Kidney glomerular epithelial cell (primary cell): ENCODE results near the gene CDK18.
A peak's percentile ranks its signal among the peaks of the same experiment; 100 is the strongest.
"Not testable (repeated sequence)": the region's sequence is repeated elsewhere in the genome, so short reads cannot be mapped to it uniquely, and the experiment has no call there.

Experiments
- DNase-seq: peaks from one replicate; lab custom pipeline; 2025; lab: John Stamatoyannopoulos, UW

Gene CDK18

GRCh38 chr1:205504311-205505075 lies at the start of gene CDK18:
CDK18 (plus strand) TSS chr1:205504669; CDS start chr1:205523168, 18,499 bp downstream.
- peak; percentile 80 for DNase-seq

GRCh38 chr1:205454903-205455335 lies 49.5 kb upstream of the CDK18 start:
- no peak for DNase-seq

DNA sequence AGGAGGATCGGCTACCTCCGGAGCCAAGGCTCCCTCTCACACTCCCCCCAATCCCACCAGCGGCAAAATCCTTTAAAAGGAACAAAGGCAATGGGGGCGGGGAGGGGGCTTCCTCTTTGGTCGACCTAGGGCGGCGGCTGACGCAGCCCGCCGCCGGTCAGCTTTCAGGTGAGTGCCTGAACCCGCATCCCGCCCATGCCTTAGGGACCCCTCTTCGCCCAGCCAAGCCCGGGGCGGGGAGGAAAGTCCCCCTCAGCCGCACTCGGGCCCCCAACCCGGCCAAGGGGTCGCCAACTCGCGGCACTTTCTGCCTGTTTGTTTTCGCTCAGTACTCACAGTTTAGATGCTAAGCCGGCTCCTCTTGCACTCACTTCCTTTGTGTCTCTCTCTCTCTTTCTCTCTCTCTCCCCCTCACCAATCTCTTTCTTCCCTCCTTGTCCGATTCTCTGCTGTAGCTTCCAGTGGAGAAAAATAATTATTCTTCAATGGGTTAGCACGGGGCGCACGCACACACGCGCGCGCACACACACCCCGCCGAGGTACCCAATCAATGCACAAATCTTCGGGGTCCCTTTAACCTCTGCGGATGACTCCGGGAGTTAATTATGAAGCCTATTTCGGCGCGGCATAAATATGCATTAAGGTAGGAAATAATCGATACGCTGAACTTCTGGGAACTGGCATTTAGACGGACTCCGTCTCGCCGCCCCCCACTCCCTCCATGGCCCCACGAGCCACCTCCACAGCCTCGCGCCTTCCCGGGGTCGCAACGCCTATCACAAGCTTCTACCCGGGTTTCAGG lies 48.7 kb upstream of the CDK18 start, which contains the start of gene BLACAT1:
TSS of gene BLACAT1 (minus strand) at position 465 of the 802 bp plus-strand sequence.
- DNase-seq = no peak

DNA sequence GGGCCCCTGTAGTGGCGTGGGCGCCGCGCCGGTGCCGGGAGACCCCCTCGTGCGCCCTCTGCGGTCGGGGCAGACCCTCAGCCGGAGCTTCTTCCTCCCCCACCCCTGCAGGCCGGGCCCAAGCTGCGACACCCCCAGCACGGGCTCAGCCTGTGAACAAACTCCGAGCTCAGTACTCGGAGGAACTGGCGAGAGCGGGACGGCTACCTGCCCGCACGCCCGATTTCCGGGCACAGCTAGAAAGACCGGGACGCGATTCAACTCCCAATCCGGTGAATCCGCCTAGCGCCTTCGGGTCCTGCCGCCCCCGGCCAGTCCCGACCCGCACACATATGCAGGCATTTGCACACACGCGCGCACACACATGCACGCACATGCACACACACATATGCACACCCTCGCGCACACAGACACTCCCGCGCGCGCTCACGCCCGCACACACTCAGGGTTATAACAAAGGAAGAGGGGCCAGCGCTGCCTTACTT lies 48.0 kb upstream of the CDK18 start:
- no peak for DNase-seq

DNA sequence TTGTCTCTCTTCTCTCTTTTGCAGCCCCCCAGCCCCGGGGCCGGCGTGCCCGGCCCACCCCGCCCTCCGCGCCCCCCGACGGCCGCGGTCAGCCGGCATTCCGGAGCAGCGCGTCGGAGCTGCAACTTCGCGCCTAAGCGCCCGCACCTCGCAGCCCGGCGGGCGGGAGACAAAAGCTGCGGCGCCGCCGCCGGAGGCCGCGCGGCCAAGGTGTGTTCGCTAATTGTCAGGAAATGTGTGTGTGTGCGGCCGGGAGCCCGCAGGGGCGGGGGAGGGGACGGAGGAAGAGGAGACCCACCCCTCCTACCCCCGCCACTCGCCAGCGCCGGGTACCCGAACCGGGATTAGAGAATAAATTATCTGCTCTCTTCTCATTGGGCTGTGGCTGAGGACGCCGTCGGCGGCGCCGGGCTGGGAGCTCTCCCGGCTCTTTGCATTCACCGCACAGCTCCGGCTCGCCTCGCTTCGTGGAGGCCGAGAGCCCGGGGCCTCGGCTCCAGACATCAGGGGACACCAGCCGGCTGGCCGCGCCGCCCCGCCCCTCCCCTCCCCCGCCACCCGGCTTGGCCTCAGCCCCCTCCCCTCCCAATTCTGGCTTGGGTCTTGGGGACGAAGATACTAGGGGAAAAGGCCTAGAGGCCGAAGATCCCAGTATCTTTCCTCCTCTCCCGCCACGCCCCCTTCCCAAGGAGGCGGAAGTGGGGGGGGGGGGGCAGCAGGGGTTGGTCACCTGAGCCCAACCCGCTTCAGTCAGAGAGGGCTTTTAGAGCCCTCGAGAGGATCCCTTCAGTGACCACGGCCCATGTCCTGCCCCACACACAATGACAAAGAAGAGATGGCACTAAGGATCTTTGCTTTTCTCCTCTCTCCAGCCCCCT lies 47.4 kb upstream of the CDK18 start:
- DNase-seq = no peak

- peak; percentile 34 for DNase-seq
Measured at GRCh38 chr1:205458777-205459566, 45.5 kb upstream of the CDK18 start.

DNA sequence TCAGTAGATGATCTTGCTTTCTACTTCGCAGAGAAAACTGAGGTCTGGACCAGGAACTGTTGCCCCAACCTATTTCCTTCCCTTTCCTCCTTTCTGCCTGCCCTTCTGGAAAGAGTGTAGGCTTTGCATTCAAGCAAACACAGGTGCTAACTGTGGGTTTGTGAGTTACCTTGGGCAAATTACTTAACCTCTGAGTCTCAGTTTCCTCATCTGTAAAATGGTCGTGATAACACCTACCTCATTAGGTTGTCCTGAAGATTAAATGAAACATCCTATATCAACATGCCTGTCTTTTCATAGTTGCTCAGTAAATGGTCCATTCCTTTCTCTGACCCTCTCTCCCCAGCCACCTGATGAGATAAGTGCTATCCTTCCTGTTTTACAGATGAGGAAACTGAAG lies 39.1 kb upstream of the CDK18 start:
- DNase-seq = no peak

- no peak for DNase-seq
Measured at GRCh38 chr1:205466595-205467220, 37.8 kb upstream of the CDK18 start.

GRCh38 chr1:205470131-205470530 lies 34.3 kb upstream of the CDK18 start:
- DNase-seq = no peak

DNA sequence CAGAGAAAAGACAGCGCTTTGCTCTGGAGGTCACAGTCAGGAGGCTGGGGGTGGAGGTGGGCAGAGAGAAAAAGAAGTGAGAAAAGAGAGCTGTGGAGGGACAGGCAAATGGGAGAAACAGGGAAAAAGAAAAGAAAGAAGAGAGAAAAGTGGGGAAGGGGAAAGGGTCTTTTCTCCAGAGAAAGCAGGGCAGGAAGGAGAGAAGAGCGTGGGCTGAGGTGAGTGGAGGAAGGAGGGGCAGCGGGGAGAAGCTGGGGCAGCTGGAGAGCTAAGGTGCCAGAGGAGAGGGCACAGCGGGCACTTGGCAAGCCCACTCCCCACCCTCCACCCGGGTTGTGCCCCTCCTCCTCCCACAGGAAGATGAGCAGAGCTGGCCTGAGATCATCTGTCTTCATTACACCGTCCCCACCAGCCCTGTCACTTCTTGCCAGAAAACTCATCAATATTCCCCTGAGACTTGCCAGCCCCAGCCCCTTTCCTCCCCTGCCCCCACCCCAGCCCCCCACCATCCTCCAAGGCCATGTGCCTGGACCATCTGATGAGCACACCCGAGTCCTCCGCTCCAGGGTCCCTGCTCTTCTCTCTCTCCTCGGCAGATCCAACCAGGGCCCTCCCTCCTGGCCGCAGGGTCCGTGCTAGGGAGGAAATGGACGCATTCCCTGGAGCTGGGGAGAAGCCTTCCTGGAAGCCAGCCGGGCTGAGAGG lies 31.6 kb upstream of the CDK18 start:
- DNase-seq = no peak

DNA sequence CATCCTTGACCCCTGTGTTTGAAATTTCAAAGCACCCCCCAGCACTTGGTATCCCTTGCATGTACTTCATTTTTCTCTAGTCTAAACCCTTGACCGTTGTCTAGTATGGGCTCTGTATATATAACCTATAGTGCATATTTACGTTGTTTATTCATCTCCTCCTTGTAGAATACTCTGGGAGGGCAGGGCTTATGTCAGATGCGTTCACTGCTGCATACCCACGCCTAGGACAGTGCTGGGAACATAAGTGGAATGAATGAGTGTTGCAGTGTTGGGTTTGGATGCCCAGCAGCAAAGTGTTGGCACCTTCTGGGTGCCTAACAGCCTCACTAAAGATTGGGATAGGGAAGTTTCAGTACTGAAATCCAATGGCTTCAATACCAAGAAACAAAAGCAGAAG lies 31.0 kb upstream of the CDK18 start:
- DNase-seq = no peak

DNA sequence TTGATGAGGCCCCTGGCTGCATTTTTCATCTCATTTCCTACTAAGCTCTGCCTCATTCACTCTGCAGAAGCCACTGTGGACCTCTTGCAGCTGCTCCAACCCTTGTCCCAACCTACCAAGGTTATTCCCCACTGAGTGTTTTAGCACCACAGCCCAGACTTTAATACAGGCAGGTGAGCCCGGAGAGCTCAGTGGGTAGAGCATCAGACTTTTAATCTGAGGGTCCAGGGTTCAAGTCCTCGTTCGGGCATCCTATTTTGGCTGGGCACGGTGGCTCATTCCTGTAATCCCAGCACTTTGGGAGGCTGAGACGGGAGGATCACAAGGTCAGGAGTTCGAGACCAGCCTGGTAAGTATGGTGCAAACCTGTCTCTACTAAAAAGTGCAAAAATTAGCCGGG lies 30.5 kb upstream of the CDK18 start:
- no peak for DNase-seq

DNA sequence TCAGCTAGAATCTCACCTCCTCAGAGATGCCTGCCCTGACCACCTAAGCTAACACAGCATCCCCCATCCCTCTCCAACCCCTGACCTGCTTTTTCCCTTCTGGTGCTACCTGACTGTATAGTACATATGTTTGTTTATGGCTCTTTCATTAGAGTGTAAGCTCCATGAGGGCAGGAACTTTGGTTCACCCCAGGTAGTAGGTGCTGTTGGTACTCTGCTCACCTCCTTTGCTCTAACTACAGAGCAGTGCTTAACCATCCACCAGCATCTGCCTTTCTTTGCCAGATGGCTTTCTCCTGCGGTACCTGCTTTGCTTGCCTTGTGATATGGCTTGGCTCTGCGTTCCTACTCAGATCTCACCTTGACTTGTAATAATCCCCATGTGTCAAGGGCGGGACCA lies 29.9 kb upstream of the CDK18 start:
- no peak for DNase-seq

DNA sequence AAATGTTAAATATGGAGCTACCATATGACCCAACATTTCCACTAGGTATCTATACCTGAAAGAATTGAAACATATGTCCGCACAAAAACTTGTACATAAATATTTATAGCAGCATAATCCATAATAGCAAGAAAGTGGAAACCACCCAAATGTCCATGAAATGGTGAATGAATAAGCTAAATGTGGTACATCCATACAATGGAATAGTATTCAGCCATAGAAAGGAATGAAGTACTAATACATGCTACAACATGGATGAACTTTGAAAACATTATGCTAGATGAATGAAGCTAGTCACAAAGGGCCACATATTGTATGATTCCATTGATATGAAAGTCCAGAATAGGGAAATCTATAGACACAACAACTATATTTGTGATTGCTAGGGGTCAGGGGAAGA lies 28.6 kb upstream of the CDK18 start:
- DNase-seq = no peak

- DNase-seq = no peak
Measured at GRCh38 chr1:205476648-205477047, 27.8 kb upstream of the CDK18 start.

DNA sequence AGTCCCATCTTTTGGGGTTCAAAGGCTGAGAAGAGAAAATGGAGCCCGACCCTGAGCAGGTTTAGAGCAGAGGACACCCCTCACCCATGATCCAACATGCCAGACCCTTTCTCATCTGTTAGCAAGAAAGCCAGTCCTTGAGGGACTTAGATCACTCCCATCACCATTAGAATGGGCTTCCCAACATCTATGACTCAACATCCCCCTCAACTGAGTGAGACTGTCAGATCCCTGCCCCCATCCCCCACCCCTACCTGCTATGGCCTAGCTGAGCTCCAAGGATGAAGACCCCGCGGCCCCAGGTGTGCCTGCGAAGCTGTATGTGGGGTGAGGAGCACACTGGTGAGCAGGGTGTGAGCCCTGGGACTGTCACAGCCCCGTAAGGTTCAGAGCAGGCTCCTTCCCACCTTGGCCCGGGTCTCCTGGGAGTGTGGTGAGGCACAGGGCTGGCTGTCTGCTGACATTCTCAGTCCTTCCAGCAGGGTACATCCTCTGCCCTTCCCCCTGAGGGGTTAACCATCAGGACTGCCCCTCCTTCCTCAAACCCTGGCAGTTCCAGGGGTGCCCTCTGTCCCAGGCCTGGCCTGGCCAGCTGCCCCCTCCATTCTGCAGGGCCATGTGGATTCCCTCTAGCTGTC lies 27.2 kb upstream of the CDK18 start:
- no peak for DNase-seq

GRCh38 chr1:205477759-205478247 lies 26.7 kb upstream of the CDK18 start:
- DNase-seq = peak; percentile 87

GRCh38 chr1:205478985-205479384 lies 25.5 kb upstream of the CDK18 start:
- not testable (repeated sequence) for DNase-seq

GRCh38 chr1:205480349-205480985 lies 24.0 kb upstream of the CDK18 start:
- DNase-seq = no peak
